Breast epithelium (tissue), 3 donors: ENCODE measurements around the gene TMEM201.

Experiments
- POLR2A ChIP-seq: fragments of 450-650 bp; IDR thresholded peaks from one replicate; pipeline ENCODE4 v1.6.1; 2016; ENCODE audit warnings: antibody characterized with exemption, mild to moderate bottlenecking, moderate library complexity
- POLR2AphosphoS5 ChIP-seq, 3 donors: sonication (generic); formaldehyde crosslinking; IDR thresholded peaks; one replicate each; pipeline ENCODE4 v1.6.1; 2017; ENCODE audit warnings: antibody characterized with exemption in 3 of 3
- TF ChIP-seq, protein P1 (sequence below), 3 donors: fragments of 450-650 bp; IDR thresholded peaks; one replicate each; pipeline ENCODE4 v1.5.1; 2016 to 2017; ENCODE audit warnings: antibody characterized with exemption in 3 of 3, mild to moderate bottlenecking in 3 of 3, moderate library complexity in 3 of 3

DNA sequence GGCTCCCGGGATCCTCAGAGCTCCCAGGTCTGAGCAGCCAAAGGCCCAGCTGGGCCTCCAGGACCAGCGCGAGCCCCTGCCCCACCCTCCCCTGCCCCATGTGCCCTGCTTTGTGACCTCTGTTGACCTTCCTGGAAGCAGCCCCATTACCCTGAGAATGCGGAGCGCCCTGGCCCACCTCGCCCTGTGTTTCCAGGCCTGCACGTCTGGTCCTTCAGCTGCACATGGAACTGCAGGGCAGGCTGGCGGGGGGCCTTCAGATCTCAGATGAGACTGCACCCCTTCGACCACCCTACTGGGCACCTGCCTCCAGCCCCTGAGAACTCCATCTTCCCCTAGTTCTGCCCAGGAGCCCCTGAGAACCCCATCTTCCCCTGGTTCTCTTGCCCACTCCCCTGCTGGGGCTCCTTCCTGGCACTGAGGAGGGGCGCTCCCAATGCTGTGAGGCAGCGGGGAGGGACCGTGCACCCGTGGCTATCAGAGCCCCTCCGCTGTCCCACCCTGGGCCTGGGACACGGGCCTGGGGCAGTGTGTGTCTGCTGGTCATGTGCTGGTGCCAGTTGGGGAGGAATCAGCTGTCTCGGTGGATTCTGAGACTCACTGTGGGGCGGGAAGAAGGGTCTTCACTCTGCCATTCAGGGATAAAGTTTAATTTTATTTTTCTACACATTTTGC is 25.1 kb downstream of the TMEM201 start:
- TF ChIP-seq POLR2AphosphoS5 (IDR thresholded peaks at IDR 0.05) (no peak), POLR2A (no peak)
- TF ChIP-seq, protein P1, sequence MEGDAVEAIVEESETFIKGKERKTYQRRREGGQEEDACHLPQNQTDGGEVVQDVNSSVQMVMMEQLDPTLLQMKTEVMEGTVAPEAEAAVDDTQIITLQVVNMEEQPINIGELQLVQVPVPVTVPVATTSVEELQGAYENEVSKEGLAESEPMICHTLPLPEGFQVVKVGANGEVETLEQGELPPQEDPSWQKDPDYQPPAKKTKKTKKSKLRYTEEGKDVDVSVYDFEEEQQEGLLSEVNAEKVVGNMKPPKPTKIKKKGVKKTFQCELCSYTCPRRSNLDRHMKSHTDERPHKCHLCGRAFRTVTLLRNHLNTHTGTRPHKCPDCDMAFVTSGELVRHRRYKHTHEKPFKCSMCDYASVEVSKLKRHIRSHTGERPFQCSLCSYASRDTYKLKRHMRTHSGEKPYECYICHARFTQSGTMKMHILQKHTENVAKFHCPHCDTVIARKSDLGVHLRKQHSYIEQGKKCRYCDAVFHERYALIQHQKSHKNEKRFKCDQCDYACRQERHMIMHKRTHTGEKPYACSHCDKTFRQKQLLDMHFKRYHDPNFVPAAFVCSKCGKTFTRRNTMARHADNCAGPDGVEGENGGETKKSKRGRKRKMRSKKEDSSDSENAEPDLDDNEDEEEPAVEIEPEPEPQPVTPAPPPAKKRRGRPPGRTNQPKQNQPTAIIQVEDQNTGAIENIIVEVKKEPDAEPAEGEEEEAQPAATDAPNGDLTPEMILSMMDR (IDR thresholded peaks at IDR 0.05) = no peak
